Lower leg skin (tissue), 3 donors: ENCODE data around the gene TBXAS1.

Experiments
- POLR2A ChIP-seq, 2 donors: fragments of 450-650 bp; IDR thresholded peaks; one replicate each; pipeline ENCODE4 v1.6.1; 2016 to 2017; ENCODE audit warnings: antibody characterized with exemption in 2 of 2, mild to moderate bottlenecking in 1 of 2, moderate library complexity in 1 of 2
- TF ChIP-seq, protein P1 (sequence below), 3 donors: fragments of 450-650 bp; IDR thresholded peaks; one replicate each; pipeline ENCODE4 v1.5.1; 2016; ENCODE audit warnings: antibody characterized with exemption in 3 of 3, mild to moderate bottlenecking in 3 of 3, moderate library complexity in 2 of 3

DNA sequence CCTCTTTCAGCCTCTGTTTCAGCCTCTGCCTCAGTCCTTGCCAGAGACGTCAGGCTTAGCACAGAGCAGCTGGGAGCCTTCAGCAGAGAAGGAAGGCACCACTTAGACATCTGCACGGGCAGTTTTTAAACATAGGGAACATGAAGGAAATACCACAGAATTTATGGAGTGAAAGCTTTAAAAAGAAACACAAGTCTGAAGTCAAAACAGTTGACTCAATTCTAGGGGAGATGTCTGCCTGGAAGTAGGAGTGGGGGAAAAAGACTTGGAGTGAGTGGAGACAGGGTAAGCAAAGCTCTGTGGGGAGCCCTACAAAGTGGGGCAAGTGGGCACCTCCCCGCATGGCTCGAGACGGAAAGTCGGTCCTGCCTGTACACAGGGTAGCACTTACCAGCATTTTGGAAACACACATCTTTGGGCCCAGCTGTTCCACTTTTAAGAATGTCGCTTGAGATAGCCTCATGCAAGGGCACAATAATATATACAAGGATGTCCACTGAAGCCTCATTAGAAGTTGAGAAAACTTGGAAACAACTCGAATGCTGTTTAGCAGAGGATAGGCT, 5.0 kb upstream of the TBXAS1 start:
- TF ChIP-seq, protein P1, sequence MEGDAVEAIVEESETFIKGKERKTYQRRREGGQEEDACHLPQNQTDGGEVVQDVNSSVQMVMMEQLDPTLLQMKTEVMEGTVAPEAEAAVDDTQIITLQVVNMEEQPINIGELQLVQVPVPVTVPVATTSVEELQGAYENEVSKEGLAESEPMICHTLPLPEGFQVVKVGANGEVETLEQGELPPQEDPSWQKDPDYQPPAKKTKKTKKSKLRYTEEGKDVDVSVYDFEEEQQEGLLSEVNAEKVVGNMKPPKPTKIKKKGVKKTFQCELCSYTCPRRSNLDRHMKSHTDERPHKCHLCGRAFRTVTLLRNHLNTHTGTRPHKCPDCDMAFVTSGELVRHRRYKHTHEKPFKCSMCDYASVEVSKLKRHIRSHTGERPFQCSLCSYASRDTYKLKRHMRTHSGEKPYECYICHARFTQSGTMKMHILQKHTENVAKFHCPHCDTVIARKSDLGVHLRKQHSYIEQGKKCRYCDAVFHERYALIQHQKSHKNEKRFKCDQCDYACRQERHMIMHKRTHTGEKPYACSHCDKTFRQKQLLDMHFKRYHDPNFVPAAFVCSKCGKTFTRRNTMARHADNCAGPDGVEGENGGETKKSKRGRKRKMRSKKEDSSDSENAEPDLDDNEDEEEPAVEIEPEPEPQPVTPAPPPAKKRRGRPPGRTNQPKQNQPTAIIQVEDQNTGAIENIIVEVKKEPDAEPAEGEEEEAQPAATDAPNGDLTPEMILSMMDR (IDR thresholded peaks at IDR 0.05), result no peak
- TF ChIP-seq POLR2A (IDR thresholded peaks at IDR 0.05), result no peak
